ENCODE data around the gene HS1BP3.

Gene HS1BP3

GRCh38 chr2:20593072-20594034, 57.5 kb downstream of the HS1BP3 start:
- in situ Hi-C loops (cut with HindIII; ENCODE audit: low sequenced_read_pairs), result no loop called here

- in situ Hi-C loops (cut with HindIII; ENCODE audit: low sequenced_read_pairs), result no loop called here
Observed at GRCh38 chr2:20592106-20593071, 58.5 kb downstream of the HS1BP3 start.

GRCh38 chr2:20590704-20591515, 60.0 kb downstream of the HS1BP3 start:
- in situ Hi-C loops (cut with HindIII; ENCODE audit: low sequenced_read_pairs), result no loop called here

DNA sequence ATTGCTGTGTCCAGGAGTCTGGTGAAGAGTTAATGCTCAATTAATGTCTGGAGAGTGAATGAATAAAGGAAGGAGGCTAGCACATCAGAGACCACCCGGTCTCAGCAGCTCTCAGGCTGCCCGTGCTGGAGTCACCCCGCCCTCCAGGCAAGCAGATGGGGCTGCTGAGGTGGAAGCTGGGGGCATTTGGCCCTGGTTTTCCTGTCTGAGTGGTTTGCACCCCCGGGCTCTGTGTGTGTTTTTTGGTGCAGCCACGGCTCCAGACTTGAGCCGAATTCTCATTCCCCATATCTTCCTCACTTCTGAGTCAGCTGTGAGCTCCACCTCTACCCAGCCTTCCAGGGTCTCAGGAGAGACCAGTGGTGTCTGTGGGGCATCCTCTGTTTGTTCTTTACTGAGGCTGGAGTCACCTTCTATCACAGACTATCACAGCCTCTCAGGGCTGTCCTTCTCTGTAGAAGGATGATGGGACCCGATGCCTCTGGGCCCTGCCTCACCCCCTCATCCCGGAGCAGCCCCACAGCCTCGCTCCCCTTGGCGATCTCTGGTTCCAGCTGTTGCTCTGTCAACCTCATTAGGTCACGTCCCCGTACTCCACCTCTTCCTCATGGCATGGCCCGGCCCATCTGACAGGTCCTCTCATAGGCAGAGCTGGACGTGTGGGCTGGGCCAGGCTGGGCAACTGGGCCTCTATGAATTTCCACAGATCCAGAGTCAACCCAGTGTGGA, 60.8 kb downstream of the HS1BP3 start:
- in situ Hi-C loops (cut with HindIII; ENCODE audit: low sequenced_read_pairs), result no loop called here

DNA sequence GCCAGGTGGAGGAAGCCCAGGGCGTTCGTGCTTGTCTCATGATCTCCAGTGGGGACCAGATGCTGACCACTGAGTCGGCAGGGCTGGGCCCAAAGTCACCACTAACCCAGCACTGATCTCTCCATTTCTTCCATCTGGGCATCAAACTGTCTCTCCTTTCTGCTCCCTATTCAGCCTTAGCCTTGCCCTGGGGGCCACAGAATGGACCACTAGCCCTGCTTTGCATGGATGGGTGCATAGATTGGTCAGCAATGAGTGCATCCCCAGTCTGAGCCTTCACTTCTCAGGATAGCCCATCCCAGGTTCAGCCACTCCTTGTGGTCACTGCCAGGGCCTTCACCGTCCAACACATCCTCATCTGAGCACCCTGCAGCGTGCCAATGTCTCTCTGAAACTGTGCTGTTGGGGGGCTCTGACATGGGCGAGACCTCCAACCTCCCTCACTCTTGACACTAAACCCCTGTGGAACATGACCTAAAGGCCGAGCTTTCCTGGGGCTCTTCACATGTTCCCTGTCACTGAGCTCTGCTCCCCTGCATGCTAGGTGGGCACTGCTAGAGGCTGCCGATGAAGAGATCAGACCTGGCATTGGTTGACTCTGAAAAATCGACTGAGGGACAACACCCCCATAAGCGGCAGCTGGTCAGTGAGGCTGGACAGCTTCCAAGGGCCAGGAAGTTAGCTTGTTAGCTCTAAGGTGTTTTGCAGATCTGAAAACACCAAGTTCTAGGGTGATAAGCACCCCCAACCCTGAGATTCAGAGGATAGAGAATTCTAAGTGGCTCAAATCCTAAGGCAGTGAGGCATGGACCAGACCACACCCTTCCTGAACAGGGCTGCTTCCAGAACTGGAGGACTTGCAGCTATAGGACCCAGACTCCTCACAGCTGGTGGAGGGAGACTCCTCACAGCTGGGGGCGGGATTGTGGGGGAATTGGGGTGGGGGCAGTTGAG, 61.7 kb downstream of the HS1BP3 start:
- in situ Hi-C loops (cut with HindIII; ENCODE audit: low sequenced_read_pairs), result no loop called here

DNA sequence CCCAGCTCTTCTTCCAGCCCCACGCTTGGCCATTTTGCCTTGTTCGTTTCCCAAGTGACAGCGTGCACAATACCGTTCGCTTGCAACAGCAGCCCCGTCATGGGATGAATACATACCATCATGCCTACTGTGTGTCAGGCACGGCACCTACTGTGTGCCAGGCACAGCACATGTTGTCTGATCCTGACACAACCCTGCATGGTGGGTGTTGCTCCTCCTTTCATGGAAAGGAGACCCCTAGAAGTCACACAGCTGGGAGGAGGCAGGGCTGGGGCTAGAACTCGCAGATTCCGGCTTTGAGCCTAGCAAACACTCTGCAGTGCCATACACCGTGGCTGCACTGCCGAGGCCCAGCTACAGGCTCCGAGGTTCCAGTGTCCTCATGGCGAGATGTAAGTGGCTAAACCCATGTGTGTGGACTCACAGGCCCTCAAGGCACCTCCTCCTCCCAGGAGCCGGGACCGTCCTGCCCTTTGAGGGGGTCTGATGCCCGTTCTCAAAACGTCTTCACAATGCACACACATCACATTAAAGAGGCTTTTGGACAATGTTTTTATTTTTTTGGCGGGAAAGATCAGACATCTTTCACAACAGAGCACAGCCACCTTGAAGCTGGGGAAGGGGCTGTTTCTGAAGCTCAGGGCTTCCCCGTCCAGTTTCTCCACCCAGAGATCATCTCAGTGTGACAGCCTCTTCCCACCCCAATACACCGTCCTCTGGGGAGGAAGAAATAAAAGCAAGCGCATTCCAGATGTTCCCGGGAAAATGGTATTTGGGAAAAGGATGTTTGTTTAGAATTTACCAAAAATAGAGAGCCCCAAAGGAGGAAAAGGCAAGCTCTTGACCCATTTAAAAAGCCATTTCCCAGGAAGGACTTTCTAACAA, 64.9 kb downstream of the HS1BP3 start:
- in situ Hi-C loops (cut with HindIII; ENCODE audit: low sequenced_read_pairs), result no loop called here

DNA sequence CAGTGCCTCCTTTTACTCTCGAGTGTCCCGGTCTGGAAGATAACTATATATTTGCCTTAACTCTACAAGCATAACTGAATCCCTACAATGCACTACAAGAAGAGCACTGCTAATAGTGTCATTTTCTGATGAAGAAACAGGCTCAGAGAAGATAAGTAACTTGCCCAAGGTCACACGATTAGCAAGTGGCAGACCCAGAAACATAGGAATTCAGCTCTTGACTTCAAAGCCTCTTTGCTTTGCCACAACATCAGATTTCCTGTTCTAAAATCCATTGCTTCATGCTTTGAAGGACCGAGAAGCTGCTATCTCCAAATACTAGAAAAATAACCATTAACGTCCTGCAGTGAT, 65.6 kb downstream of the HS1BP3 start:
- in situ Hi-C loops (cut with HindIII; ENCODE audit: low sequenced_read_pairs), result no loop called here

GRCh38 chr2:20584399-20585358, 66.2 kb downstream of the HS1BP3 start:
- in situ Hi-C loops (cut with HindIII; ENCODE audit: low sequenced_read_pairs), result no loop called here

GRCh38 chr2:20584045-20584398, 66.9 kb downstream of the HS1BP3 start:
- in situ Hi-C loops (cut with HindIII; ENCODE audit: low sequenced_read_pairs), result no loop called here

- in situ Hi-C loops (cut with HindIII; ENCODE audit: low sequenced_read_pairs), result no loop called here
Observed at GRCh38 chr2:20583425-20583881, 67.4 kb downstream of the HS1BP3 start.

DNA sequence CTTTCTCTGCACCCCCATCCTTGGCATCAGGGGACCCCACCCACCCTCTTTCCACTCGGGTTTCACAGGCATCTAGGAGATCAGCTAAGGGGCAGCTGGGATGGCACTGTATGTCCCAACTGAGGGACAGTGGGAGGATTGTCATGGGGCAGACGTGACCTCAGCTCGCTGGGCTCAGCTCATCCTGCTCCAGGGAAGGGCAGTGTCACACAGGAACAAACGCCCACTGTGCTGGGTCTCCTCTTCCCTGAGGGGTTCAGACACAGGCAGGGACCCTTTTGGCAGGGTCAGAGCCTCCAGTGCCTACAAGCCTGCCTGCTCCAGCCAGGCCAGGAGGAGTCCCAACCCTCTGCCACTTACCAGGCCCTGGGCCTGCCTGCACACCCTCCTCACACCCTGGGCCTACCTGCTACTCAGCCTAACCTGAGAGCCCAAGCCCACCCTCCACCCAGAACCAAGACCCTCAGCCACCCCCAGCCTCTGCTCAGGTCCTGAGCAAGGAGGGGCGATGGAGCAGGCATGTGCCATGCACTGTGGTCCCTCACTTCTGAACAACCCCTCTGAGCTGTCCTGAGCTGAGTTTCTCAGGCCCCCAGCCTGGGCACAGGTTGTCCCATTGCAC, 68.2 kb downstream of the HS1BP3 start:
- in situ Hi-C loops (cut with HindIII; ENCODE audit: low sequenced_read_pairs), result no loop called here

- in situ Hi-C loops (cut with HindIII; ENCODE audit: low sequenced_read_pairs), result no loop called here
Observed at GRCh38 chr2:20580690-20581437, 70.0 kb downstream of the HS1BP3 start.

DNA sequence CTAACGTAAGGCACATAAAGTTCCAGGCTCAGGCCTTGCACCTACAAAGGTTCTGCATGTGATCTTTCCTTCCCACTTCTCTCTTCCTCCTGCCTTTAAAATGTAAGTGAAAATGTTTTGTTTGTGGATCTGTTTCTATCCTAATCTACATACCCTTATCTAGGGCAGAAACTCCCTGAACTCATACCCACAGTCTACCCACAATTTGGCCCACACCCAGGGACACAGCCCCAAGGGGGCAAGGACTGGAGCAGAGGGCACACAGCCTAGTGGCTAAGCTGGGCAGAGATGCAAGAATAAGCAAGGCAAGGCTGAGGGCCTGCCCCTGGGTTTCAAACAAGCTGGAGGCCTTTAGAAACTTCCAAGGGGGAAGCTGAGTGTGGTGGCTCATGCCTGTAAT, 71.0 kb downstream of the HS1BP3 start:
- in situ Hi-C loops (cut with HindIII; ENCODE audit: low sequenced_read_pairs), result no loop called here

DNA sequence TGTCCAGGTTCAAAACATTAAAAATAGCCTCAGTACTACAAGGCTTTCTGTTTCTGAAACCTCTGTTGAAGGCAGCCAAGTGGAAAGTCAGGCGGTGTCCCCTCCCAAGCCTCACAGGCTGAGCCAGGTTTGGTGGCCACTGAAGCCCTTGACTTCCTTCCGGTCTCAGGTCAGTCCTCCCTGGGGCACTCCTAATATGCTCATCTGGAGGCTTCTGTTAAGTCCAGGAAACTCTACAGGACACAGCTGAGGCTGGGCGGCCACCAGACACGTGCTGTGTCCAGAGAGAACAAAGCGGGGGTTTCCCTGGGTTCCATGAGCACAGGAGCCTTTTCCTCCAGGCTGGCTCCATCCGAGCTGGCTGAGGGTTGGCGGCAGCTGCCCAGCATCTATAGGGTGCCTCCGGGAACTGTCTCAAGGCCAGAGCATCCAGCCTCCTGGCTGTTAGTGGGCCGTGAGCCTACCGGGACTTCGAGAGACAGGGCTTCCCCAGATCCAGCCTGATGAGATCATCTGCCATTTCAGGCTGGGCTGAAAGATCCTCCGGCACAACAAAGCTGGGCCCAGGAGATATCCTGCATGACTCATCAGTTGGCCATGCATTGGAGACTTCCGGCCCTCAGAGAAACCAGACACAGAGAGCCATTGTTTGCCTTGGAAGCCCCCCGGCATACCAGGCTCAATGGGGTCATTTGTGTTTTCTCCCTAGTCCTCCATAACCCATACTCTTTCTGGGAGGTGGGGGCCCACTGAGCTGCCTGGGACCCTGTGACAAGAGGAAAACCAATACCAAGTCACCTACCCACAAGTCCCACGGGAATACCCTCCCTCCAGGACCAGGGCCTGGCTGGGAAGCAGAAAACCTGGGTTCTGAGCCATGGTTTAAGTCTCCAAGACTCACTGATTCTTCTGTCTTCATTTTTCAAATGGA, 71.7 kb downstream of the HS1BP3 start:
- in situ Hi-C loops (cut with HindIII; ENCODE audit: low sequenced_read_pairs), result no loop called here
